ENCODE data around the gene NBPF1. TPM values are rescaled to one million over a fixed set of nuclear protein-coding genes. Genes with fewer than 3 reads are reported as not detected.
"Not testable (repeated sequence)": the region's sequence is repeated elsewhere in the genome, so short reads cannot be mapped to it uniquely, and the experiment has no call there.

Gene NBPF1
- total RNA-seq, 1 donor from 2014 or later, result 41.8 TPM

DNA sequence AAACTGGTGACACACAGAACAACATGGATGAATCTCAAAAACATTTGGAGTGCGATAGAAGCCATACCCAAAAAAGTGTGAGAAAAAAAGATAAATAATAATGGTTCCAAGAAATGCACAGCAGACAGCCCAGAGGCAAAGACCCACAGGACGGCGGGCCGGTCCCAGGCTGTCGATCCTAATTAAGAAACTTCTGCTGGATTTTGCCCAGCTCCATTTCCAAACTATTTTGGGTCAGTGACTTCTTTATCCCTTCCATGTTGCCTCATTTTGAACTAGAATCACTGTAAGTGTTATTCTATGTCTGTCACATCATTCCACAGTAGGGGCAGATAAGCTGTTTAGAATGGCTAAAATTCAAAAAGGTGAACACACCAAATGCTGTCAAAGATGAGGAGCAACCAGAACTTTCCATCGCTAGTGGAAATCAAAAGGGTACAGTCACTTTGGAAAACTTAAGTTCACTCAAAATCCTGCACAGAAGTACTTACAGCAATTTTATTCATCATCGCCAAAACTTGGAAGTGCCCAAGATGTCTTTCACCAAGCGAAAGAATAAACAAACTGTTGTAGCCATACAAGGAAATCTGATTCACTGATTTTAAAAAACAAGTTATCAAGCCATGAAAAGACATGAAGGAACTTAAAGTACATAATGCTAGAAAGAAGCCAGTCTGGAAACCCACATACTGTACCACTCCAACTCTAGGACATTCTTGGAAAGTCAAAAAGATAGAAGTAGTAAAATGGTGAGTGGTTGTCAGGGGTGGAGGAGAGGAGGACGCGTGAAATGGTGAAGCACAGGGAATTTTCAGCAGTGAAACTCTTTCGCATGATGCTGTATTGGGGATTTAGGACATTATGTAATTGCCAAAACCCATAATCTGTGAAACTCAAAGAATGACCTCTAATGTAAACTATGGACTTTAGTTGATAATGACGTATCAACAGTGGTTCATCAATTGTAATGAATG, 7.5 kb downstream of the NBPF1 start:
- DNase-seq (ENCODE audit: low read depth), result no peak

DNA sequence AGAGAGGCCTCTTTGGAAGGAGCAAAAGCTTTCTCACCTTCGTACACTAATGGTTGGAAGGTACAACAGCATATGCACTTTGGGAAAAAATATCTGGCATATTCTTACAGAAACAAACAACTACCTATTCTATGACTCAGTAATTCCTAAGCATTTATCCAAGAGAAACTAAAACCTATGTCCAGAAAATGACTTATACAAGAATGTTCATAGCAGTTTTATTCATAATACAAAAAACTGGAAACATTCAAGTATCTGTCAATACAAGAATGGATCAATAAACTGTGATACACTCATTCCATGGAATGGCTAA, 8.2 kb downstream of the NBPF1 start:
- no peak for DNase-seq (ENCODE audit: low read depth)

DNA sequence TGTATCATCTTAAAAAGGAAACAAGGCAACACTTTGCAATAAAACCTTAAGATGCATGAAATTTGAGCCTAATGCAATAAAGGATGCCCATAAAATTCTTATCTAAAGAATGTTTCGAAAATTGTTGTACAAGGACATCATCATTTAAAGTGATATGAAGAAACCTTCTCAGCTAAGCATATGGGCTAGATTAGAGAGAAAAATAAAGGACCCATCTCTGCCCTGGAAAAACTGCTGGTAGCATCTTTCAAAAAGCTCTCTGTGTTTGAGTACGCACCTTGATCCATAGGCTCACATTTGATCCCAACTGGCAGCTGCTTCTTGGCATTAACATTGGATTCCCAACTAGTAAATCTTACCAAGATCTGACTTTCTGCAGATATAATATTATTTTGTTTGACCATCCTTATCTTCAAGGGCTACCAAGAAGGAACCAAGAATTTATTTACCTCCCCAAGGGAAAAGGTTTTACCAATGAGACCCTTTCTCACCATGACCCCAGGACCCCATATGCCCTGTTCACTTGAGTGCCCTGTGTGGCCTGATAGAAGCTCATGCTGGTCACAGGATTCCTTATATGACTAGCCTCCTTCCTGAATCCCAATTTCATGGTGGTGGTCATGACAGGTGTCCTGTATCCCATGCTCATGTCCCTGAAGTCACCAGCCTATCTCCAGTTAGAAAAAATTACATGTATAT, 8.7 kb downstream of the NBPF1 start:
- not testable (repeated sequence) for DNase-seq (ENCODE audit: low read depth)

DNA sequence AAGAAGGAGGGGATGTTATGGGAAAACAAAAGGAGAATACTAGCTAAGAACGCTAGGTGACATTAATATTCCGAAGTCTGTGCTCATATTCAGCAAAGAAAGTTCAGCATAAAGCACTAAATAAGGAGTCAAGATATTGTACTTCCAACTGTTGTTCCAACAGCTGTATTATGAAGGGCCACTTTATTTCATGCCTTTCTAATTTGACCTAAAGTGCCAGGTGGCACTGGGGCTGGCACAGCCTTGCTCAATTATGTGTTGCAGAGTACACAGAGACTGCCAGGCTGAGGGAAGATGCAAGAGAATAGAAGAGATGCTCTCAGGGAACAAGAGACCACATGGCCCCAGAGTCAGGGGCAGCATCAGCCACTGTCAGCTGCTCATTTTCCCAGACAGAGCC, 9.7 kb downstream of the NBPF1 start:
- not testable (repeated sequence) for DNase-seq (ENCODE audit: low read depth)

DNA sequence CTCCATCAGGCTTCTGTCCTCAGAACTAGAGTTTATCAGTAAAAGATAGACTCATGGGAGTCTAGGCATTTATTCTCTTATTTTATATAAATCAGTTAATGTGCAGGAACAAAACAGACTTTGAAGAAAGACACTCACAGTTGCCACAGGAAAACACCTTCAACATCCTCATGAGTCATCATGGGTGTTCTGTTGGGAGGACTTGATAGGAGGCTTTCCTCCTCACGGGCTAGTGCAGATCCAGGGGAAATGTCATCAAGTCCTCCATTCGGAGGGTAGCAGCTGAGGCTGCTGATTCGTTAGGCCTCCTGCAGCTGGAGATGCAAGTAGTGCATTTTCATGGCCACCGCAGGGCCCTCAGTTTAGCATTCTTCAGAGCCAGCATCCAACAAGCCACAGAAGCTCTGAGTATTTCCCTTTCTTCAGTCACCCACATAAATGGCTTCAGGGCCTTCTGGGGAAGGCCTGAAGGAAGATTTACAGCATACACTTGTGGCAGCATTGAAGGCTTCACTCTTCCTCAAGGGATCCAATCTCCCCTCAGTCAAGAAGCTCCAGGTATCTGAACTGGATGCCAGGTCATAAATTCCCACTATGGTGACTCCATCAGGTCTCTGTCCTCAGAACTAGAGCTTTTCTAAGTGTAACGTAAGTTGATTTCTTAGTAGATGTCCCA, 10.9 kb downstream of the NBPF1 start:
- DNase-seq (ENCODE audit: low read depth), result not testable (repeated sequence)

DNA sequence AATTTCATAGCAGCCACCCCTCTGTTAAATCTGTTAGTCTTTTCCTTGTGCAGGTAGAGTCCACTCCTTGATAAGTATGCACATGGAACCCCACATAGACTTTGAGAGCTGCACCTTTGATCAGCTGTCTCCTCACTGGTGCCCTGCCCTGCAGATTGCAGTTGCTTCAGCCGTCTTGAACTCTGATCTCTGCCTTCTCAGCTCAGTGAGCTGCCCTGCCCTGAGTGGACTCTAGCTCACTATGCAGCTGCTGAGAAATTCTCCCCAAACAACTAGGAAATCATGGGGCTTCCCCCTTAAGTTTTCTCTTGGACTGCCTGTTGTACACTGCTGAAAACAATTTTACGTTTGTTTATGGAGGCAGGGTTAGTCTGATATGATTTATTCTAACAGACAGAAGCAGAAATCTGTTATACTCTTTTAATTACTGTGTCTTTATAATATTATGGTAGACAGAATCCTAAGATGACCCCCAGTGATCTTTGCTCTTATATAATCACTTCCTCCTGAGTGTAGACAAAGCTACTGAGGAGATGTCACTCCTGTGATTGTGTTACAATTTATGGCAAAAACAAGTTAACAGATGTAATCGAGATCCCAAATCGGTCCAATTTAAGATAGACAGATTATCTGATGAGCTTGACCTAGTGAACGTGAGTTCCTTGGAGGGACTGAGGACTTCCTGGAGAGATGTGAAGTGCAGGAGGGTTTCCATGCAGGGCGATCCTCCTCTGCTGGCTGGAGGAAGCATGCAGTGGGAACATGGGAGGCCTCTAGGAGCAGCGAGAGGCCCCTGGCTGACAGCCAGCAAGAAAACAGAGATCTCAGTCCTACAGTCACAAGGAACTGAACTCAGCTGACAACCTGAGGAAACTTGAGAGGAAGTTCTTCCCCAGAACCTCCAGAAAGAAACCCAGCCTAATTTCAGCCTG, 12.2 kb downstream of the NBPF1 start:
- DNase-seq (ENCODE audit: low read depth), result not testable (repeated sequence)

DNA sequence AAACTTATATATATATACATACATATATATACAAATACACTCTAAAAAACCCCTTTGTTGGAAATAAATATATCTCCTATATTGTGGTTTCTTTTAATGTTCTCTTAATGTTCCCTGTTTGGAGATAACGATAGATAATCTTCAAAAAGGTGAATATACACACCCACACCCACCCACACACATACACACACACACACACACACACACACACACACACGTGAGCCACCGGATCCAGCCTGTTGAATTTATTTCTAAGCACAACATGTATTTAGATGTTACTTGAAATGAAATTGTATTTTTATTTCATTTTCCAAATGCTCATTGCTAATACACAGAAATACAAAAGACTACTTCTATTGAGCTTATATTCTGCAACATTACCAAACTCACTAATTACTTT, 14.0 kb downstream of the NBPF1 start:
- not testable (repeated sequence) for DNase-seq (ENCODE audit: low read depth)

GRCh38 chr1:16595216-16595615, 18.1 kb downstream of the NBPF1 start:
- not testable (repeated sequence) for DNase-seq (ENCODE audit: low read depth)

DNA sequence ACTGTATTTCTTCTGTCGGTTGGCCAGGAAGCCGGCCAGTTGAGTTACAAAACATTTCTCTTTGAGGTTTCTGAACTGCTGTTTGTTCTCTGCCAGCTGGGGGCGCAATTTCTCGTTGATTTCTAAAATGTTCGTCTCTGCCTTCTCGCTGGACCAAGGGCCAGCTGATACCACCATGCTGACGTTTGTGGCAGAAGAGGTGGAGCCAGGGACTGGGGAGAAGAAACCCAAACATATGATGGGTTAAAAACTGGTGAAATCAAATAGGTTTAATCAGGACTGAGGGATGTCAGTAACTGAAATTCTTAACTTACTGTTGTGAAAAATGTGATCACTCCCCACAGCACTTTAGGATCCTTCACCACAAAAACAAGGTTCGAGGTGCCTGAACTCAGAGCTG, 21.5 kb downstream of the NBPF1 start:
- DNase-seq (ENCODE audit: low read depth), result not testable (repeated sequence)

GRCh38 chr1:16588081-16588480, 25.3 kb downstream of the NBPF1 start:
- not testable (repeated sequence) for DNase-seq (ENCODE audit: low read depth)

- DNase-seq (ENCODE audit: low read depth), result not testable (repeated sequence)
These were observed 25.7 kb downstream of the NBPF1 start for GRCh38 chr1:16587639-16588038.

- not testable (repeated sequence) for DNase-seq (ENCODE audit: low read depth)
These were observed 48.0 kb downstream of the NBPF1 start for GRCh38 chr1:16565324-16565723.

- not testable (repeated sequence) for DNase-seq (ENCODE audit: low read depth)
These were observed 52.3 kb downstream of the NBPF1 start for GRCh38 chr1:16561035-16561434.

- DNase-seq (ENCODE audit: low read depth), result not testable (repeated sequence)
These were observed 52.9 kb downstream of the NBPF1 start for GRCh38 chr1:16560498-16560897.

DNA sequence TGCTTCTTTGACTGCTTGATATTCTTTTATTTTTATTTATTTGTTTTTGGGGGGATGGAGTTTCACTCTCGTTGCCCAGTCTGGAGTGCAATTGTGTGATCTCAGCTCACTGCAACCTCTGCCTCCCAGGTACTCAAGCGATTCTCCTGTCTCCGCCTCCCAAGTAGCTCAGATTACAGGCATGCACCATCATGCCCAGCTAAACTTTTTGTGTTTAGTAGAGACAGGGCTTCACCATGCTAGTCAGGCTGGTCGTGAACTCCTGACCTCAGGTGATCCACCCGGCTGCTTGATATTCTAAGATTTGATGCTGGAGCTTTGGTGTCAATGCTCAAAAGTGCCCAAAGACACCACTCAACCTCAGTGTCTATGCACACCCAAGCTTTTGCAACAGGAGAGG, 53.7 kb downstream of the NBPF1 start:
- DNase-seq (ENCODE audit: low read depth), result not testable (repeated sequence)

DNA sequence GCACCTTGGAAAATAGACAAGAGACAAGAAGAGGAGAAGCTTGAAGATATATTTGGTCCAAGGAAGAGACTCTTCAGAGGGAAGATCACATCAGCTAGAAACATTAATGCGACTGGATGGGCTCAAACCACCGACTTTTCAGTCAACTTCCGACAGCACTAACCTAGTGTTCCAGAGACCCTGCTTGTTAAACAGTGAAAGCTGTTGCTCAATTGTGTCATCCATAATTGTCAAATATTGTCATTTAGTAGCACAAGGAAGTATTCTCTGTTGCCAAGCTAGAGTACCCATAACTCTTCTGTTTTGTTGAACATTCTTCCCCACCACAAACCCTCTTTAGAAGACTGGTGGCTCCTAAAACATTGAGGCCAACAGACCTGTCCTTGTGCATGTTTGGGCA, 56.3 kb downstream of the NBPF1 start:
- not testable (repeated sequence) for DNase-seq (ENCODE audit: low read depth)

DNA sequence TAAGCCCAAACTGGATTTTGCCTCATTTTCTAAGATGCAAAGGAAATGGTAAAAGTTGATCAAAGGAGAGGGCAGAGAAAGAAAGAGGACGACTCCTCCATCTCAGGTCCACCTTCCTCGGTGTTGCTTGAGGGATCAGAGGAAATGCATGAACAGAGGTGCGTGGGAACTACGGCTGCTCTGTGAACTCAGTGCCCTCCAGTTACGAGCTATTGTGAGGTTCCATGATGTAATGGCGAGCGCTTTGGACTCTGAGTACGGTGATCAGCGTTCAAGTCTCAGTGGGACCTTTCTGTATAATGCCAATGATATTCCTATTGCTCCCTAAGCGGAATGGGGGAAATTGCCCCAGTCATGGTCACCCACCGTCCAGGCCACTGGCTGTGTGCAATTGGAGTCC, 60.1 kb downstream of the NBPF1 start:
- DNase-seq (ENCODE audit: low read depth), result not testable (repeated sequence)

GRCh38 chr1:16550212-16550918, 63.0 kb downstream of the NBPF1 start:
- DNase-seq (ENCODE audit: low read depth), result not testable (repeated sequence)

GRCh38 chr1:16549545-16549944, 63.8 kb downstream of the NBPF1 start:
- not testable (repeated sequence) for DNase-seq (ENCODE audit: low read depth)

- not testable (repeated sequence) for DNase-seq (ENCODE audit: low read depth)
These were observed 65.7 kb downstream of the NBPF1 start for GRCh38 chr1:16547502-16548241.
